Stimulated activated CD8-positive, alpha-beta memory T cell treated with anti-CD3 and anti-CD28 coated beads, Interleukin-2, amount 100 ng/mL, for 1 hour (primary cell): ENCODE data around the gene EZR.

Experiments
- DNase-seq, 2 donors: peaks; one replicate each; pipeline ENCODE4 v3.0.0-alpha.2; 2020; ENCODE audit warnings: low read depth in 2 of 2

EZR gene

DNA sequence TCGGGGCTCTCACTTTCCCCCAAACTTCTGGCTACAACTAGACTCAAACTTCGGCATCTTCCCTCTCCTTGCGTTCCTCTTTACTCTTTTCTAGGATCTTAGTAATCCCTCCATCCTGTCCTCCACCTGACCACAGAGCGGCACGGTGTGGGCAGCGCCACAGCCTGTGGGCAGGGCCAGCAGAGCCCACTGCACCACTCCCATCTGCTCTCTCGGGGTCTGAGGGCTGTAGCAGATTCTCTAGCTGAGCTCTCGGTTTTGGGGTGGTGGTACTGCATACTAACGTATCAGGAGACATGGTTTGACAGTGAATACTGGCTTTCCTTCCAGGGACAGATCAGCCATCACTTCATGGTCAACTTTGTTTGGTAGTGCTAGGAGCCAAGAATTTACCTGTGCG, 57.4 kb downstream of the EZR start:
- DNase-seq: no peak

DNA sequence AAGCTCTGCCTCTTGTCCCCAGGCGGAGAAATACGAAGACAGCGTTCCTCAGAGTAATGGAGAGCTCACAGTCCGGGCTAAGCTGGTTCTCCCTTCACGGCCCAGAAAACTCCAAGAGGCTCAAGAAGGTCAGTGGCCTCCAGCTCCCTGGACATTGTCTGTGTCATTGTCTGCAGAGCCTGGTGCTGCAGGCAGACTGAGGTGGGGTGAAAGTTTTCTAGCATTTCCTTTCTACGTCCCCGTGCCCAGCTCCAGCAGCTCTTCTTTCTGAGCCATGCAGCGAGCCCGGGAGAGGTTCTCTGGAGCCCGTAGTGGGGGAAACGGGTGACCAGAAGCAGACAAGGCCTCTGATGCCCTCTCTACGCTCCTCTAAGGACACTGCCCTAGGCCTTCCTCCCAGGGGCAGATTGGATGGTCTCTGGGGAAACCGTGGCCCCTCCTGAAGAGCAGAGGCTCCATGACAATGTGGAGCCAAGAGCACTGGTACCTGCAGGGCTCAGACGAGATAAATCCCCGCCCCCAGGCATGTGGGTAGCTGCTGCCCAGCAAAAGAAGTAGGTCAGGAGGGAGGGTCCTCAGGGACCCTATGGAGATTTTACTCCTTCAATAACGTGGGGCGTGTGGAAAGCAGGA, 58.4 kb downstream of the EZR start:
- DNase-seq: no peak

DNA sequence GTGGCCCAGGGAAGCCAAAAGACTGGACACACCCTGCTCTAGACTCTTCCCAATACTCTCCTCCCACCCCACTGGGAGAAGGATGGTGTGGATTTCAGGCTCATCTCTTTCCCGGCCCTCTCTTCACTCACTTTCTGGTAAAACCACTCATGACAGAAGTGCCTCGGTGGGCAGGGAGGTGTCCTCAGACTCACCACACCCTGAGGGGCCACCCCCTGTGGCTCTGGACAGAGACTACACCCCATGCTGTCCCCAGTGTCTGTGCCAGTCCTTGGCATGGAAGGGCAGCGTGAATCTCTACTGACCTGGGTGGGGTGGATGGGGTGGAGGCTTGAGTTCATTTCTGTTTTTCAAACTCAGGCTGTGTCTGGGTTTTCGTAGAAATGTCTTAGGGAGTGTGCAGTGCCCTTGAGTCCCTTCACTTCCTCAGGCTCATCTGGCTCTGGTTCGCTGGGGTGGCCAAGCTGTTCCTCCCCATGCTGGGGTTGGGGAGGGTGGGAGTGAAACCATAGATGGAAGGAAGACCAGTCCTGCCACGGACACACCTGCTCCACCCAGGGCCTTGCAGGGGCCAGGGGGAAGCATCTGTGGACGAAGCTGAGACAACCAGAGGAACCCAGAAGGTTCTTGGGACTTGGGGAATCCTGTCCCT, 59.1 kb downstream of the EZR start:
- no peak for DNase-seq

DNA sequence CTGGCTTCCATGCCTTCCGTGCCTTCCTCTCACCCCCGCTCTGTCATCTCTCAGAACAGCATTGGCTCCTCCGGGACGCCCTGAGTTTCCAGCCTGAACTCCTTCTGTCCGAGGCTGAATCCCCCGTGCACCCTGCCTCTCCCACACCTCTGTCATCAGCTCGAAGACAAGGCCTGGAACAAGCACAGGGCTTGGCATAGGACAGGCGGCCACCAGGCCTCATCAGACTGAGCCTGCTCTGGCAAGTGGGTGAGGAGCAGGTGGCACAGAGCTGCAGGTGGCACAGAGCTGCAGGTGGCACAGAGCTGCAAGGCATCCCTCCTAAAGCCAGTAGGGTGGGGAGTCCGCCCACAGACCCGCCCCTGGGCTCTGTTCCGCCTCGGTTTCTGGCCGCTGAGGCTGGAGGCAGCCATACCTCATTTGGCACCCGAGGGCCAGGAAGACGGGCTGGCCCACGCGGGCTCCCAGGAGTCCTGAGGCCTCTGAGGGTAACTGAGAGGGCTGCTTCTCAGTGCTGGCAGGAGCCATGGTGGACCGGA, 60.2 kb downstream of the EZR start:
- DNase-seq: no peak

DNA sequence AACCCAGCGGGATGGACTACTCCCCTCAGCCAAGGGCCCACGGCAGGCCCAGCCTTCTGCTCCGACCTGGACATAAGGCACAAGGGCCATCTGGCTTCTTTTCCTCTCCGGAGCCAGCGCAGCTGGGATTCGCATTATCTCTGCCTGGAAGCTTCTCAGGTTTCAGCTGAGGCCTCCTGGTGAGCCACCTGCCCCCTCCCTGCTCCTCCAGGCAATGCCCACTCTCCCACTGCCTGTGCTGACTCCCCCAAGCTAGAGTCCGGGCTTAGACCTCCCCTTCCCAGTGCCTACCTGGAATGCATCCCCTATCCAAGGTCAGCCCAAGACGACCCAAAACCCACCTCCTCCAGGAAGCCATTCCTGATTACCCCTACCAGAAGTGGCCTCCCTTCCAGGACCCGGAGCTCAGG, 60.7 kb downstream of the EZR start:
- no peak for DNase-seq

DNA sequence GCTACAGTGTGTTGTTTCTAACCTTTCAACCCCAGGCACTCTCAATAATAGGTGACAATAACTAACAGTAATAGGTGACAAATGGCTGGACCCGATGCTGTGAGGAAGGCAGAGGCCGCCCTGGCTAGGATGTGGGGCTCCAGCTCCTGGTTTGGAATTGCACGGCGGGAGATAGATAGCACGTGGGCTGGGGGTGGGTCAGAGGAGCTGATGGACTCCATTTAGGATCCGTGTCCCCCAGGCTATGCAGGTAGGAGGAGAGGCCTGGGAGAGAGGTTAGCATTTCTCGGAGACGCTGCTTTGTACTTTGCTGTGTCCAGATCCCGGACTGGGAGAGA, 61.4 kb downstream of the EZR start:
- no peak for DNase-seq

DNA sequence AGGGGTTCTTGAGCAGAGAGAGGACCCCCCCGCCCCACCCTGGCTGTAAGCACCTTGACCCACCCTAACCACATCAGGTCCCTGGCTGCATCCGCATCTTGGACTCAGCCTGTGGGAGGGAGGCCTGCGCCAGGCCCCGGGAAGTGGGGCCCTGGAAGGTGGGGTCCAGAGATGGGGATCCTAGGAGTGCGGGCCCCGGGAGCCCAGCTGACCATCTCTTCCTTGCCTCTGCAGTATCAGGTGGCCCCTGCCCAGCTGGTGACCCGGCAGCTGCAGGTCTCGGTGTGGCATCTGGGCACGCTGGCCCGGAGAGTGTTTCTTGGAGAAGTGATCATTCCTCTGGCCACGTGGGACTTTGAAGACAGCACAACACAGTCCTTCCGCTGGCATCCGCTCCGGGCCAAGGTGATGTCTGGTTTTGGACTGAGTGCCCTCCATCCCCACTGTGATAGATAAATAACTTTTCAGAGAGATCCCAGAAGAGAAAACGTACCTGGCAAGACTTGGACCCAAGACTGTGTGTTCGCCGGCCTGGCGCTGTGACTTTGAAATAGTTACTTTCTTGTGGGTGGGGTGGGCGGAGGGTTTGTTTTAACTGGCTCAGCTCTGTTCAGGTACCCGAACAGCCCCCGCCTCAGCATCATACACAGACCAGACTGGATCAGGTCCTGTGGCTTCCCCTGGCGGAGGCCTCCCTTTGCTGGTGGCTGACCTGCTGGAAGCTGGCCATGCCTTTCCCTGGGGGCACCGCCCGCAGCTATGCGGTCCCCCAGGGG, 62.0 kb downstream of the EZR start:
- DNase-seq: no peak

DNA sequence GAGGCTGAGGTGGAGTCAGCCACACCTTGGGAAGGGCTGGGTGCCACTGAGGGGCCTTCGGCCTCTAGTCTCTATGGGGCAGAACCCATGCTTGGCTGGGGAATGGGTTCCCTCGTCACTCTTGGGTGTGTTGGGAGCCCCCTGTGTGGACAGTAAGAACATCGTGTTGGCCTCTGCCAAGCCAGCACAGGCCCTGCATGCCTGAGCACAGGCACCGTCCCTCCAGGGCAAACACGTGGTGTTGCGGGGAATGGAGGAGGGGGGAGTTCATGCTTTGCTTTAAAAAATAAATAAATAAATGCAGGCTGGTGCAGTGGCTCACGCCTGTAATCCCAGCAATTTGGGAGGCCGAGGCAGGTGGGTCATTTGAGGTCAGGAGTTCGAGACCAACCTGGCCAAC, 63.0 kb downstream of the EZR start:
- DNase-seq: no peak

DNA sequence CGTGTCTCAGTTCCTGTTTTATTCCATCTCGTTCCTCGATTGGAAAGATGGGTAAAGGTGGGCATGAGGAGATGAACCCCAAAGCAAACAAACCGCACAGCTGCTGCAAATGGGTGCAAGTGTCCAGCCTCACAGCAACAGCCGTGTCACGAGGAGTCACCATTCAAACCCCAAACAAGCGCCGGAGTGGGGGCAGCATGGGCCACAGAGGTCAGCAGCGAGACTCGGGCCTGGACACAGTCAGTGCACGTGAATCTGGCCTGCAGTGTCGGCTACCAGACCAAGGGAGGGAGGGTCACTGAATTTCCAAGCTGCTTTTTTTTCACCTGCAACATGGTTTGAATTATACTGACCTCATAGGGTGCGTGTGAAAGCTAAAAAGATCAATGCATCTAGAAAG, 63.5 kb downstream of the EZR start:
- DNase-seq: no peak

DNA sequence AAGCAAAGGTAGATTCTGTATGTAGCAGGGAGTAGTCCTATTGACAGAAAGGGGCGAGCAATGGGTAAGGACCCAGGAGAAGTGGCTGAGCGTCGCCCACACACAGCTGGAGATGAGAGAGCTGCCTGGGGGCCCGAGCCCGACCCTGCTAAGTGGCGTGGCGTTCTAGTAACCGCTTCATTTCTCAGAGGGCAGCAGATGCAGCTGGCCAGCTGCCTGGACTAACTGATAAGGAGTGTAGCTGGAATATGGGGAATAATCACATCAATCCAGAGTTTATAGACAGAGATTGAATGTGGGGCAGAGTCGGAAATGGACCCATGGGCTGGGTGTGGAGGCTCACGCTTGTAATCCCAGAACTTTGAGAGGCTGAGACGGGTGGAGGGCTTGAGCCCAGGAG, 64.4 kb downstream of the EZR start:
- no peak for DNase-seq

DNA sequence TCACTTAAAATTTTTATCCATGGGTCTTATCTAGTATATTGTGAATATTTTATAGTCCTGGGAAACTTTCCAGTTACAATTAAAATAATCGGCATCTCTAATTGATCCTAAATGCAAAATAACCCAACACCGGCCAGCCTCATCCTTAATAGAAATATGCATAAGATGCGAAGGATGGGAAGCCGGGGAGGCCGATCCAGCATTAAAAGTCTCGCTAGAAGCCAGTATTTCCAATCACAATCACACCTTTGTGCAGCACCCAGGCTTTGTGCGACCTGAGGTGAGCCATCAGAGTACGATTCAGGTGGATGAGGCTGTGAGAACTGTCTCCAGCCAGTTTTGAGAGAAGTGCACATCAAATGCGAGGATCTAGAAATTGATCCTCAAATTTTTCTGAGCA, 65.4 kb downstream of the EZR start:
- no peak for DNase-seq

DNA sequence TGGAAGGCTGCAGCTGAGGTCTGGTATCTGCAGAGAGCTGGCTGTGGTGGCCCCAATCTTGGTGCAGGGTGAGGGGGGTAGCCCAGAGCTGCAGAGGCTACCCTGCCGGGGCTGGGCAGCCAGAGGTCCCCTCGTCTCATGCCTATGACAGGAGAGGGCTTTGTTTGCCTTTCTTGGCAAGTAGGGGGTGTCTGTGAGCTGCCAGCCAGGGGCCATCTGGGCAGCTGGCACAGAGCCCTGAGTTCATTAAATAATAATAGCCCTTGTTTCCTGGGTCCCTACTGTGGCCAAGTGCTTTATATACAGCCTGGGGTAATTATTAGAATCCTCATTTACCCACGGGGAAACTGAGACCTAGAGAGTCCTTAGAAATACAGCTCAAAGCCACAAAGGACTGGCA, 66.6 kb downstream of the EZR start:
- DNase-seq: no peak

DNA sequence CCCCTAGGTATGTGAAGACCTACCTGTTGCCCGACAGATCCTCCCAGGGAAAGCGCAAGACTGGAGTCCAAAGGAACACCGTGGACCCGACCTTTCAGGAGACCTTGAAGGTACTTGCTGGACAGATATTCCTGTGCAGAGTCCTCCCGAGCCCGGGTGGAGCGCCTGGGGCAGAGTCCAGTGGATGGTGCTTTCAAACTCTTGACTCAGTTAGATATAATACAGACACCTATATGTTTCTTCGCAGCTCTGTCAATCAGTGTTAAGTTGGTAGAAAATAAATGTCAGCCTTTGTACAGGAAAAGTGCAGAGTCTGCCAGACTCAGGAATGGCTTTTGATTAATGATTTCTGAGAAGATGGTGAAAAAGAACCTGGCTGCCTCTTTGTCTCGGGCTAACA, 67.2 kb downstream of the EZR start:
- DNase-seq: no peak

DNA sequence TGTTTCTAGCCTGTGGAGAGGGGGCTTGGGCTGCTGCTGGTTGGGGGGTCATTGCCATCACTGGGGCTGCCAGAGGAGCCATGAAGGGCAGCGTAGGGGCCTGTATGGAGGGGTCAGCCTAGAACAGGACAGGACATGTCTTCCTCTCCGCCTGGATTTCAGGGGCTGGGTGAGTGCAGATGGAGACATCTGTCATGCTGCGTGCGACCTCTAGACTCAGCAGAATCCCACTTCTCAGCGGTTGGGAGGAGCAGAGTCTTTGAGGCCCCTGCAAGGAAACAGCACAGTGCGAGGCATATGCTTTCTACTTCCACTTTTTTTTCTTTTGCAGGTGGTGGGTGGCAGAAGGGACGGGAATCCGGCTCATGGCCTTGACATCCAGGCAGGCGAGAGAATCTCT, 67.9 kb downstream of the EZR start:
- no peak for DNase-seq

DNA sequence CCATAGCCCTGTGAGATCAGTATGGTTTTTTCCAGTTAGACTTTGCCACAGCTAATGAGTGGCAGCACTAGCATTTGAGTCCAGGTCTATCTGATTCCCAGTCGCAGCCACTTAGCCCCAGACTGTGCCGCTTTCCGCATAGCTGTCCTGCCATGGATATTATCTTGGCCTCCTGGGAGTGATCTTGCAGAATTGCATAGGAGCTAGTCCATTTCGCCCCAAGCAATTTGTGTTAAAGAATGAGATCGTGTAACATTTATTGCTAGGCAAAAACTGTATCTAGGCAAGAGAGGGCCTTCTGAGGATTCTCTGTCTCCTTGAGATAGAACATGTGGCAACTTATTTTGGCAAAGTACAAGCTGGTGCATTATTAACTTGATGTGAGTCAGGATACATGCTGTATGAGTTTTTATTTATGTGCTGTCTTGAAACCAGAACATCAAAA, 74.2 kb downstream of the EZR start:
- no peak for DNase-seq

DNA sequence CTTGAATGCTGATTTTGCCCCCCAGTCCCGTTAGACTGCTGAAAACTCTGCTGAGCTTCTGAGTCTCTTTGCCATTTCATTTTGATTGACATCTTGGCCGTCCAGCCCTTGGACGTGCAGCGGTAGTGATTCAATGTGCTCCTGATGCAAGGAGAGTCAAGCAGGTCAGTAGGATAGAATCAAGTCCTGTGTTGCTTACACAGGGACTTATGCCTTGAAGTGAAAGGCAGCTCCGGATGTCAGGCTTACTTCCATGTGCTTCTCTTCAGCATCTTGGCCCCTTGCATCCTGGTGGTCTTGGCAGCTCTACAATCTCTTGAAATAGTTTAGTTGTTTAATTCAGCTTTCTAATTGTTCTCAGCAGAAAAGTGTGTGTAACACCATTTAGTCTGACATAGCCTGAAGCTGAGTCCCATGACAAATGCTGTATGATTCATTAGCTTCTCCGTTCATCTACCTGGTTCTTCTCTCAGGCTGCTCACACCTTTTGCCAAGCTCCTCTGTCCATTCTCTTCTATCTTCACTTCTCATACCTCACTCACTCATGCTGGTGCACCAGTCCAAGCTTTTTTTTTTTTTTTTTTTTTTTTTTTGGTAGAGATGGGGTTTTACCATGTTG, 76.0 kb downstream of the EZR start:
- DNase-seq: no peak

DNA sequence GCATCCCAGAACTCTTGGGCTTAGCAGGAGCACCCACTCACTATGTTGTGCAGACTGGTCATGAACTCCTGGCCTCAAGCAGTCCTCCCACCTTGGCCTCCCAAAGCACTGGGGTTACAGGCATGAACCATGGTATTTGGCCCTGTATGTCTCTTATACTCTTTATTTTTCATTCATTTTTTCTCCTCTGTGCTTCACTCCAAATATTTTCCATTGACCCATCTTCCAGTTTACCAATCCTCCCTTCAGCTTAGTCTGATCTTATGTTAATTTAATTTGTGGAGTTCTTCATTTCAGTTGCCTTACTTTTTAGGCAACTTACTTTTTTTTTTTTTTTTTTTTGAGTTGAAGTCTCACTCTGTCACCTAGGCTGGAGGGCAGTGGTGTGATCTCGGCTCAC, 79.5 kb downstream of the EZR start:
- DNase-seq: no peak

DNA sequence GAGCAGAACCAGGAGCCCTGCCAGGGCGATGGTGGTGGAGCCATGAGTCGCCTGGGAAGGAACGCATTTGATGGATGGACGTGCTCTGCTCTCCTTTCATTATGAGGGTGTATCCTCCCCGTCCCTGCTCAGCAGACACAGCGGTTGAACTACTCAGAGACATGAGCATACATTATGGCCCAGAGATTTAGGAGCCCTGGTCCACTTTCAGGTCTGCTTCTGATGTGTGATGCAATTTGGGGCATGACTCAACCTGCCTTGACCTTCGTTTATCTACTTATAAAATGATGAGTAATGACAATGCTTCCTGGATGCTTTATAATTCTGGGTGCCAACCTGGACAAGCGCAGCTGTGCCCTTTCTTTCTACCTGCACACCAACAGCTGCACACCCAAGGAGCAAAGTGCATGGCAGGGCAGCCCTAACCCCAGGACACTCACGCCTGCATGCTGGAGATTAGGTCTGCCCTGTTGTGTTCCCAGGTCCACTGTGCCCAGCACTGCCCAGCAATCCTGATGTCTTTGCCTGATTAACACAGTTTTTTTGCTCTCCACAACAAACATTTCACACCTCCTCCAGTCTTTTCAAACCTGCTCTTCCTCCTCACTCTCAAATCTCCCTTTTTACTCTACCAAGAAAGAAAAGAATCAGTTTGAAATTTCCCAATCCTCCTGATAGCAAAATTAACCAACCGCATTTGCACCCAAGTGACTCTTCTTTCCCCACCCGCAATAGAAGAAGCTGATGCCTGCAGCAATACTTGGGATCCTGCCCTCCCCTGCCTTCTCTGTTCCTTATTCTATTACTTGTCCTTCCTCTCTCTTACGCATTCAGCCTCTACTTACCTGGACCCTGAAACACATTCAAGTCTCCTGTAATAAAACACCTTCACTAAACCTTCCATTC, 81.2 kb downstream of the EZR start:
- DNase-seq: no peak

DNA sequence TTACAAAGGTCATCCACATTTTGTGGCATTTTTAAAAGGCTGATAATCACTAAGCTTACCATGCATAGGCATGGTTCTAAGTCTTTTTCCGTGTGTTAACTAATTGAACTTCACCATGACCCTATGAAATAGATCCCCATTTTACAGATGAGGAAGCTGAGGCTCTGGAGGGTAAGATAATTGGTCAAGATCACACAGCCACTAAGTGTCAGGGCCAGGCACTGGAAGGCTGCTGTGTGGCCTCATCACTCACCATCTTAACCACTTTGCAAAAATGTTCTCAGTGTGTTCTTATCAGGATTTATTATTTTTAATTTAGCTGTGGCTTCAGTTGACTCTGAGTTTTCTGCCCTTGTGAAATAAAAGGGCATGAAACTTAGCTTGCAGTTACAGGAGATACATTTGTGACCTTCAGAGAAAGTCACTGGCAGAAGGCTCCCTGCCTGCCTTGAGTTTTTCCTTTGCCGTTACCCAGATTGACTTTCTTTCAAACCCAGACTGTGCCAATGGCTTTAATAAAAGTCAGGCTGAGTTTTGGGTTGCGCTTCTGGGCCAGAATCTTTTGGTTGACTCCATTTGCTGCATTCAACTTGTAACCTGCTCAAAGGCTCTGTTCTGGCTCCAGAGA, 82.0 kb downstream of the EZR start:
- no peak for DNase-seq

DNA sequence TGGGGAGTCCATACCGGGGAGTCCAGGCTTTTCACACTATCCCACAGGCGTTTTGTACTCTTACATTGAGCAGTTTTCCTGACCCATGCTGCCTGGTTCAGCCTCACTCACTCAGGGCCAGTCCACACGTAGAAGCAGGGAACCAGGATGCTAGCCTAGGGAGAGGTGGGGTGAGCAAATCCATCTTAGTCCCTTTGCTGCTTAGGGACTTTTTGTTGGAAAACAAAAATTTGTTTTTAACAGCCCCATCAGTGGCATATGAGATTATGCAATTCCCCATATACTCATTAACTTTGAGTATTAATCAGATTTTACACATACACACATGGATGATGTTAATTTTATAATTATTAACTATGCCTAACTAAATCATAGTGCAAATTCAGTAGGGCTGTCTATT, 84.2 kb downstream of the EZR start:
- DNase-seq: no peak

DNA sequence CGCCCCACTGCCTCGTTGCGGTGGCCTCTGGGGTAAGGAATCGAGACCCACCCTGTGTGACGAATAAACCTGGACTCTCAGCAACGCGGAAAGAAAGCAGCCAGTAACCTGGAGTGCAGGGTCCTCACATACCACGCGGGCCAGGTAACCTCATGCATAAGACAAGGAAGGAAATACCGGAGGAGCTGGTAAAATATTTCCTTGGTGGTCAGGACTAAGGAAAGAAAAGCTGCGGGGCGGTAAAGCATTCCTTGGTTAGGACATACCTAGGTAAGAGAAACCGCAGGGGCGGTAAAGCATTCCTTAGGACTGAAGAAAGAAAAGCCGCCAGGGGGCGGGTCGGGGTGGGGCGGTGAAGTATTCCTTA, 88.6 kb downstream of the EZR start:
- no peak for DNase-seq
